Nephron progenitor cell (in vitro differentiated cells): ENCODE results near the gene SGPL1.

ENCODE experiments used
- DNase-seq: peaks from one replicate; pipeline ENCODE4 v3.0.0; 2021
- H3K27ac Mint-ChIP-seq: 2 replicates; pipeline ENCODE4 v1.8.0; 2021; ENCODE audit warnings: mild to moderate bottlenecking, moderate library complexity, mixed read lengths
- H3K27me3 Mint-ChIP-seq: 2 replicates; pipeline ENCODE4 v1.8.0; 2021; ENCODE audit warnings: mild to moderate bottlenecking, low read depth, mixed read lengths; ENCODE audit not compliant: poor library complexity
- H3K36me3 Mint-ChIP-seq: 2 replicates; pipeline ENCODE4 v1.8.0; 2021; ENCODE audit warnings: low read depth, mixed read lengths
- H3K4me1 Mint-ChIP-seq: 2 replicates; pipeline ENCODE4 v1.8.0; 2021; ENCODE audit warnings: mixed read lengths
- H3K4me3 Mint-ChIP-seq: 2 replicates; pipeline ENCODE4 v1.8.0; 2021; ENCODE audit warnings: mild to moderate bottlenecking, moderate library complexity, mixed read lengths
- H3K9me3 Mint-ChIP-seq: 2 replicates; pipeline ENCODE4 v1.8.0; 2021; ENCODE audit warnings: mild to moderate bottlenecking, moderate library complexity, mixed read lengths
- TF ChIP-seq, protein P1 (sequence below): fragments of 200-600 bp; sonication (generic); IDR thresholded peaks from 2 replicates; pipeline ENCODE4 v1.5.0; 2021; ENCODE audit warnings: antibody characterized with exemption

The SGPL1 gene

DNA sequence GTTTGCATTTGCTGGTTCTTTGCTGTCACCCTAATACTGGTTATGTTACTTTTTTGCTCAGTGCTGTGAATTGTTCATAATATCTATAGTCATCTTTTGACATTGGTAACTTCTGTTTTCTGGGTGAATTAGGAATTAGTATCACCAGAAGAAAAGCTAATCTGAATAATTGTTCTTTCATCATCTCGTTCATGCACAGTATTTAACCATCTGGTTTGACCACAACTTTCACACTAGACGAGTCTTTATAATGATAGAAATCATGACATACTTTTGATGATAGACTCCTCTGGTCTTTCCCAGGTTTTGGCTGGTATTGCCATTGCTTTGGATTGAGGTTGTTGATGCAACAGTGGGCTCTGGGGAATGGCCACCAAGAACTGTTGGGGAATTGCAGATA lies 25.1 kb downstream of the SGPL1 start:
- H3K36me3 Mint-ChIP-seq = peaks cover 93% of the 10 kb centered on the region
- no peaks in the 10 kb centered on the region for H3K4me1 Mint-ChIP-seq
- H3K27ac Mint-ChIP-seq = no peak overlapping the region
- TF ChIP-seq, protein P1, sequence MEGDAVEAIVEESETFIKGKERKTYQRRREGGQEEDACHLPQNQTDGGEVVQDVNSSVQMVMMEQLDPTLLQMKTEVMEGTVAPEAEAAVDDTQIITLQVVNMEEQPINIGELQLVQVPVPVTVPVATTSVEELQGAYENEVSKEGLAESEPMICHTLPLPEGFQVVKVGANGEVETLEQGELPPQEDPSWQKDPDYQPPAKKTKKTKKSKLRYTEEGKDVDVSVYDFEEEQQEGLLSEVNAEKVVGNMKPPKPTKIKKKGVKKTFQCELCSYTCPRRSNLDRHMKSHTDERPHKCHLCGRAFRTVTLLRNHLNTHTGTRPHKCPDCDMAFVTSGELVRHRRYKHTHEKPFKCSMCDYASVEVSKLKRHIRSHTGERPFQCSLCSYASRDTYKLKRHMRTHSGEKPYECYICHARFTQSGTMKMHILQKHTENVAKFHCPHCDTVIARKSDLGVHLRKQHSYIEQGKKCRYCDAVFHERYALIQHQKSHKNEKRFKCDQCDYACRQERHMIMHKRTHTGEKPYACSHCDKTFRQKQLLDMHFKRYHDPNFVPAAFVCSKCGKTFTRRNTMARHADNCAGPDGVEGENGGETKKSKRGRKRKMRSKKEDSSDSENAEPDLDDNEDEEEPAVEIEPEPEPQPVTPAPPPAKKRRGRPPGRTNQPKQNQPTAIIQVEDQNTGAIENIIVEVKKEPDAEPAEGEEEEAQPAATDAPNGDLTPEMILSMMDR = no peak
- H3K27me3 Mint-ChIP-seq = no peaks in the 10 kb centered on the region
- no peak for DNase-seq
- no peak overlapping the region for H3K4me3 Mint-ChIP-seq
- H3K9me3 Mint-ChIP-seq = peaks cover 8% of the 10 kb centered on the region

DNA sequence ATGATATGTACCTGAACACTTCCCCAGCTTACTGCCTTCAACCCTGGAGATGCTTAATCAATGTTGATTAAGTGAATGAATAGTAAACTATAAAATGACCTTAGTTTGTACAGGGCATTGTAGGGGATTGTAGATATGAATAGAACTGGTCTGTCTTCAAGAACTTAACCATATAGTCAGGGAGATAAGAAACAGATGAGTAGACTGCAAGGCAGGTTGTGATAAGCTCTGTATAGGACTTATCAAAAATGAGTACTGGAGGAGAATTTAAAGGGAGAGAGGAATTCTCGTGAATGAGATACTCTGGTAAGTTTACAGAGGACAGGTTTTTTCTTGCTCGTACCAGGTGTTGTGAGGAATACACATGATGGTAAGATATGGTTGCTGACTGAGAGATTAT lies 27.6 kb downstream of the SGPL1 start:
- Mint-ChIP-seq H3K27ac (no peak overlapping the region), H3K36me3 (peaks cover 85% of the 10 kb centered on the region), H3K9me3 (no peaks in the 10 kb centered on the region), H3K27me3 (no peaks in the 10 kb centered on the region), H3K4me3 (no peak overlapping the region), H3K4me1 (no peaks in the 10 kb centered on the region)
- TF ChIP-seq, protein P1 = no peak
- DNase-seq = no peak

DNA sequence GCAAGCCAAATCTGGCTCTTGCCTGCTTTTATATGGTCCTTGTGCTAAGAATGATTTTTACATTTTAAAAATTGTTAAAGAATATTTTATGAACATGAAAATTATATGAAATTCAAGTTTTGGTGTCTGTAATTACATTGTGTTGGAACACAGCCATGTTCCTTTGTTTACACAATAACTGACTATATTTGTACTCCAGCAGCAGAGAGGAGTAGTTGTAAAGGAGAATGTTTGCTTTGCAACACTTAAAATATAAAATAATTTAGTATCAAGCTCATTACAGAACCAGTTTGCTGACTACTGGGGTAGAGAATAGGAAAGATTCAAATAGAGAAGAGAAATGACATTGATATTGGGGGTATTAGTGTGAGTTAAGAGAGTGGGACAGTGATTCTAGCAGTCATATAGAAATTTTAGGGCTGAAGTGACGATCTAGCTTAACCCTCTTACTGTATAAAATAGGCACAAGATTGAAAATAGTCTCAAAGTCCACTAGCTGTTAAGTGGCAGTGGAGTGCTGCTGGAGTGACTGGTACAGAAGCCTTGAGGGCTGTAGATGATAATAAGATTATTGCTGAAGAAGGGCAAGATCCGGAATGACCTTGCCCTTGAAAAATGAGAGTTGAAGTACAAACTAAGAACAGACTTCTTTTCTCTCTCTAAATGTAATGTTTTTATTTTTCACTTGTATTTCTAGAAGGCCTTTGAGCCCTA lies 28.2 kb downstream of the SGPL1 start:
- no peak for DNase-seq
- Mint-ChIP-seq H3K9me3 (no peaks in the 10 kb centered on the region), H3K4me3 (no peak overlapping the region), H3K27me3 (no peaks in the 10 kb centered on the region), H3K4me1 (no peaks in the 10 kb centered on the region), H3K36me3 (peaks cover 84% of the 10 kb centered on the region), H3K27ac (peak overlapping the region; percentile 24)
- TF ChIP-seq, protein P1 = no peak

DNA sequence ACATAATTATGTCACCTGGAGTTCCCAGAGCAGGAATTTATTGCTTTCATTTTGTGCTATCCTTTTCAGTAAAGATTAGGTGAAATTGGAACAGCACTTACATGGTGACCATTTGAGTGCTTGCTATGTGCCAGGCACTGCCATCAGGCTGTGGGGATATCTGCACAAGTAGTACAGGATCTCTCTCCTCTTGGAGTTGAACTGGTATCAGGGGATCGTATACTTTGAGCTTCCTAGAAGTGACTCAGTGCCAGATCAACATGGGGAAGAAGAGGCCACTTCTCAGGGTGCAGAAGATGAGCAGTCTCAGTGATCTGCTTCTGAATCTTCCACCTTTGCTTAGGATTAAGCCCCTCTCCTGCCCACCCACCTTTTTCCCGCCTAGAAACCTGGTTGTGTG lies 29.5 kb downstream of the SGPL1 start:
- Mint-ChIP-seq H3K4me3 (no peak overlapping the region), H3K27me3 (no peaks in the 10 kb centered on the region), H3K9me3 (no peaks in the 10 kb centered on the region), H3K27ac (peak overlapping the region; percentile 4), H3K4me1 (no peaks in the 10 kb centered on the region), H3K36me3 (peaks cover 81% of the 10 kb centered on the region)
- no peak for DNase-seq
- TF ChIP-seq, protein P1 = no peak

DNA sequence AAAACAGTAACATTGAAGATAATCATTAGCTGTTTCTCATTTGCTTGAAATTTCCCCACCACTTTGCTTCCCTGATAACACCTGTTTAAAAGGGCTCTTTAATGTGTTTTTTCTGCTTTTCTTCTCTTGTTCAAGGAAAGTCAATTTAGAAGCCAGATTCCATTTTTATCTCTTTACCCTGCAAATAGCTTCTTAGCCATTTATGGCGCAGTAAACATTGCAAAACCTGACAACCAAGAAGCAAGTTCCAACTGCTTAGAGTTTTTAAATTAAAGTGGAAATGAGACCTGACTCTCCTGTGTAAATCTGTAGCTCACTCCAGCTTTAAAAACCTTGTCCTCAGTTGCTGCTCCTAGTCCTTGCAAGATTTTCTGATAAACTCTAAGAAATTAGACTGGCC lies 30.1 kb downstream of the SGPL1 start:
- TF ChIP-seq, protein P1 = no peak
- Mint-ChIP-seq H3K9me3 (no peaks in the 10 kb centered on the region), H3K36me3 (peaks cover 82% of the 10 kb centered on the region), H3K4me1 (no peaks in the 10 kb centered on the region), H3K4me3 (no peak overlapping the region), H3K27ac (peak overlapping the region; percentile 4), H3K27me3 (no peaks in the 10 kb centered on the region)
- no peak for DNase-seq

DNA sequence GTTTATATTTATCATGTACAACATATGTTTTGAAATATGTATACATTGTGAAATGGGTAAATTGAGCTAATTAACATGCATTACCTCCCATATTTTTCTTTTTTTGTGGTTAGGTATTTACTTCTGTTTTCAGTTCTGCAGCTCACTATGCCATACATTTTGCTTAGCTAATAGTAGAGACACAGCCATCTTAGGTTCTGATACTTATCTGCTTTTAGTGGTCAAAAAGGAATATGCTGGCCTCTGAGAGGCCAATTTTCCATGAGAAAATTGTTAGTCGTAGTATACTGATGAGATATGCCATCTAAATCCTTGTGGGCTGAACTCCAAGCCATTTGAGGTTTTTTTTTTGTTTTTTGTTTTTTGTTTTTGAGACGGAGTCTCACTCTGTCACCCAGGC lies 31.0 kb downstream of the SGPL1 start:
- peaks cover 2% of the 10 kb centered on the region for H3K27me3 Mint-ChIP-seq
- no peak overlapping the region for H3K4me3 Mint-ChIP-seq

More for the DNA sequence above, 31.0 kb downstream of the SGPL1 start:
- Mint-ChIP-seq H3K9me3 (no peaks in the 10 kb centered on the region), H3K36me3 (peaks cover 73% of the 10 kb centered on the region), H3K4me1 (no peaks in the 10 kb centered on the region), H3K27ac (no peak overlapping the region)
- no peak for DNase-seq
- TF ChIP-seq, protein P1 = no peak
